C4-2B (cell line): ENCODE results near the gene SC5D.

Source experiments
- ZFX ChIP-seq: fragments of 450-650 bp; IDR thresholded peaks from 2 replicates; pipeline ENCODE4 v1.6.1; 2017
- TF ChIP-seq, protein P1 (sequence below): fragments of 450-650 bp; conservative IDR thresholded peaks from 2 replicates; pipeline ENCODE4 v1.5.1; 2017; ENCODE audit warnings: mild to moderate bottlenecking

DNA sequence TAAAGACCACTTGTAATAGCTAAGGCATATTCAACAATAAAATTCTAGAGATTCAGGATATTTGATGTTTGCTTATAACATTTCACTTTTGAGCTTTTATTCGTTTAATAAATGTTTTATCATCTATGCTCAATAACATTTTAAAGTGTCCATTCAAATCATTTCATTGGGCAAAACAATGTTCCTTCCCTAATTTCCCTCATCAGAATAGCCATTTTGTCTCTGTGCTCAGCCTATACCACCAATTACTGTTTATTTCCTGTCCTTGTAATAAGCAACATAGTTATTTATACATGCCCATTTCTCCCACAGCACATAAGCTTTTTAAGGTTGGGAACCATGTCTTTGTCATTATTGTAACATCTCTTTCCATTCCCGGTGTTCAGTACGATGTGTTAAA is 1.3 kb upstream of the SC5D start:
- TF ChIP-seq, protein P1, sequence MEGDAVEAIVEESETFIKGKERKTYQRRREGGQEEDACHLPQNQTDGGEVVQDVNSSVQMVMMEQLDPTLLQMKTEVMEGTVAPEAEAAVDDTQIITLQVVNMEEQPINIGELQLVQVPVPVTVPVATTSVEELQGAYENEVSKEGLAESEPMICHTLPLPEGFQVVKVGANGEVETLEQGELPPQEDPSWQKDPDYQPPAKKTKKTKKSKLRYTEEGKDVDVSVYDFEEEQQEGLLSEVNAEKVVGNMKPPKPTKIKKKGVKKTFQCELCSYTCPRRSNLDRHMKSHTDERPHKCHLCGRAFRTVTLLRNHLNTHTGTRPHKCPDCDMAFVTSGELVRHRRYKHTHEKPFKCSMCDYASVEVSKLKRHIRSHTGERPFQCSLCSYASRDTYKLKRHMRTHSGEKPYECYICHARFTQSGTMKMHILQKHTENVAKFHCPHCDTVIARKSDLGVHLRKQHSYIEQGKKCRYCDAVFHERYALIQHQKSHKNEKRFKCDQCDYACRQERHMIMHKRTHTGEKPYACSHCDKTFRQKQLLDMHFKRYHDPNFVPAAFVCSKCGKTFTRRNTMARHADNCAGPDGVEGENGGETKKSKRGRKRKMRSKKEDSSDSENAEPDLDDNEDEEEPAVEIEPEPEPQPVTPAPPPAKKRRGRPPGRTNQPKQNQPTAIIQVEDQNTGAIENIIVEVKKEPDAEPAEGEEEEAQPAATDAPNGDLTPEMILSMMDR = no peak
- TF ChIP-seq ZFX = no peak
